Activated T-helper 1 cell treated with anti-CD3 and anti-CD28 coated beads, Interleukin-12 subunit alpha, Interleukin-12 subunit beta, Interleukin-2, Interleukin-4 antibody, amounts not matched to agents 30 ng/mL and 10 ng/mL and 1 ng/mL, durations not matched to agents 14 hours and 24 hours and 36 hours (primary cell): ENCODE results near the gene TNNI2. TPM values are rescaled to one million over a fixed set of nuclear protein-coding genes. Genes with fewer than 3 reads are reported as not detected.
"Not testable (repeated sequence)": the region's sequence is repeated elsewhere in the genome, so short reads cannot be mapped to it uniquely, and the experiment has no call there.

Source experiments
- DNase-seq: peaks from one replicate; pipeline ENCODE4 v3.0.0; 2021; ENCODE audit warnings: low spot score
- H3K27ac Mint-ChIP-seq: one replicate; pipeline ENCODE4 v1.8.0; 2021; ENCODE audit warnings: mild to moderate bottlenecking, mixed read lengths
- H3K27me3 Mint-ChIP-seq: one replicate; pipeline ENCODE4 v1.8.0; 2022; ENCODE audit warnings: mild to moderate bottlenecking, moderate library complexity, mixed read lengths; ENCODE audit not compliant: insufficient read depth
- H3K36me3 Mint-ChIP-seq: one replicate; pipeline ENCODE4 v1.8.0; 2021; ENCODE audit warnings: low read depth, mixed read lengths
- H3K4me1 Mint-ChIP-seq: one replicate; pipeline ENCODE4 v1.8.0; 2021; ENCODE audit warnings: low read depth, mixed read lengths
- H3K4me3 Mint-ChIP-seq: one replicate; pipeline ENCODE4 v1.8.0; 2021; ENCODE audit warnings: mild to moderate bottlenecking, moderate library complexity, mixed read lengths
- H3K9me3 Mint-ChIP-seq: one replicate; pipeline ENCODE4 v1.8.0; 2021; ENCODE audit warnings: mixed read lengths
- intact Hi-C: fragments of 100-400 bp; cut with micrococcal nuclease; formaldehyde crosslinking; loops from one replicate; pipeline ENCODE4 v1.15.1; 2024
- total RNA-seq: library from RNA; stranded (reverse); gene quantifications from 2 replicates; pipeline ENCODE4 v1.2.3, GENCODE V29; 2022

TNNI2 gene
- total RNA-seq, 1 donor from 2014 or later: not detected

GRCh38 chr11:1812801-1813200 lies 26.0 kb upstream of the TNNI2 start:
- Mint-ChIP-seq H3K4me3 (no peak overlapping the region), H3K27ac (no peak overlapping the region), H3K36me3 (no peaks in the 10 kb centered on the region), H3K9me3 (no peaks in the 10 kb centered on the region), H3K4me1 (no peaks in the 10 kb centered on the region), H3K27me3 (peaks cover 14% of the 10 kb centered on the region)
- DNase-seq: no peak
- intact Hi-C loops: no loop called here

GRCh38 chr11:1813356-1813755 lies 25.4 kb upstream of the TNNI2 start:
- DNase-seq, intact Hi-C loops, H3K9me3 Mint-ChIP-seq, H3K4me3 Mint-ChIP-seq, H3K4me1 Mint-ChIP-seq, H3K27ac Mint-ChIP-seq, H3K36me3 Mint-ChIP-seq: not testable (repeated sequence)
- H3K27me3 Mint-ChIP-seq: peaks cover 14% of the 10 kb centered on the region

GRCh38 chr11:1814691-1815090 lies 24.1 kb upstream of the TNNI2 start:
- no peaks in the 10 kb centered on the region for H3K4me1 Mint-ChIP-seq
- H3K36me3 Mint-ChIP-seq: no peaks in the 10 kb centered on the region
- no peaks in the 10 kb centered on the region for H3K9me3 Mint-ChIP-seq
- H3K27ac Mint-ChIP-seq: no peak overlapping the region
- H3K4me3 Mint-ChIP-seq: no peak overlapping the region
- H3K27me3 Mint-ChIP-seq: peaks cover 14% of the 10 kb centered on the region
- intact Hi-C loops: no loop called here
- no peak for DNase-seq

GRCh38 chr11:1815311-1815710 lies 23.5 kb upstream of the TNNI2 start:
- H3K4me3 Mint-ChIP-seq: no peak overlapping the region
- peaks cover 14% of the 10 kb centered on the region for H3K27me3 Mint-ChIP-seq
- H3K27ac Mint-ChIP-seq: no peak overlapping the region
- no peaks in the 10 kb centered on the region for H3K9me3 Mint-ChIP-seq
- DNase-seq: no peak
- no peaks in the 10 kb centered on the region for H3K4me1 Mint-ChIP-seq
- intact Hi-C loops: no loop called here
- H3K36me3 Mint-ChIP-seq: no peaks in the 10 kb centered on the region

GRCh38 chr11:1815751-1816150 lies 23.0 kb upstream of the TNNI2 start:
- intact Hi-C loops: no loop called here
- Mint-ChIP-seq H3K27me3 (peaks cover 13% of the 10 kb centered on the region), H3K36me3 (no peaks in the 10 kb centered on the region), H3K4me3 (no peak overlapping the region), H3K4me1 (no peaks in the 10 kb centered on the region), H3K9me3 (no peaks in the 10 kb centered on the region), H3K27ac (no peak overlapping the region)
- DNase-seq: no peak

GRCh38 chr11:1817000-1817399 lies 21.8 kb upstream of the TNNI2 start:
- no peaks in the 10 kb centered on the region for H3K36me3 Mint-ChIP-seq
- no peak overlapping the region for H3K4me3 Mint-ChIP-seq
- H3K9me3 Mint-ChIP-seq: no peaks in the 10 kb centered on the region
- H3K4me1 Mint-ChIP-seq: no peaks in the 10 kb centered on the region
- peaks cover 5% of the 10 kb centered on the region for H3K27me3 Mint-ChIP-seq
- DNase-seq: no peak
- no peak overlapping the region for H3K27ac Mint-ChIP-seq
- intact Hi-C loops: no loop called here

- H3K4me1 Mint-ChIP-seq: no peaks in the 10 kb centered on the region
- no peak overlapping the region for H3K4me3 Mint-ChIP-seq
- H3K27me3 Mint-ChIP-seq: peaks cover under 1% of the 10 kb centered on the region
- no peak for DNase-seq
- H3K27ac Mint-ChIP-seq: no peak overlapping the region
- H3K9me3 Mint-ChIP-seq: no peaks in the 10 kb centered on the region
- no peaks in the 10 kb centered on the region for H3K36me3 Mint-ChIP-seq
- intact Hi-C loops: no loop called here
These were observed 21.3 kb upstream of the TNNI2 start for GRCh38 chr11:1817511-1817910.

GRCh38 chr11:1819074-1819473 lies 19.7 kb upstream of the TNNI2 start:
- DNase-seq: no peak
- intact Hi-C loops: no loop called here
- Mint-ChIP-seq H3K9me3 (no peaks in the 10 kb centered on the region), H3K36me3 (no peaks in the 10 kb centered on the region), H3K27ac (no peak overlapping the region), H3K4me3 (no peak overlapping the region), H3K4me1 (no peaks in the 10 kb centered on the region), H3K27me3 (no peaks in the 10 kb centered on the region)

- Mint-ChIP-seq H3K4me1 (no peaks in the 10 kb centered on the region), H3K4me3 (no peak overlapping the region)
These were observed 18.1 kb upstream of the TNNI2 start for GRCh38 chr11:1820463-1821325.

GRCh38 chr11:1821562-1821961 lies 17.2 kb upstream of the TNNI2 start:
- Mint-ChIP-seq H3K9me3 (no peaks in the 10 kb centered on the region), H3K27me3 (no peaks in the 10 kb centered on the region), H3K4me1 (no peaks in the 10 kb centered on the region), H3K36me3 (no peaks in the 10 kb centered on the region), H3K27ac (no peak overlapping the region), H3K4me3 (no peak overlapping the region)
- intact Hi-C loops: no loop called here
- no peak for DNase-seq

More at GRCh38 chr11:1820463-1821325, 18.1 kb upstream of the TNNI2 start:
- no peak for DNase-seq
- H3K36me3 Mint-ChIP-seq: no peaks in the 10 kb centered on the region
- H3K9me3 Mint-ChIP-seq: no peaks in the 10 kb centered on the region
- no peaks in the 10 kb centered on the region for H3K27me3 Mint-ChIP-seq
- H3K27ac Mint-ChIP-seq: no peak overlapping the region
- intact Hi-C loops: no loop called here

GRCh38 chr11:1822648-1823375 lies 16.0 kb upstream of the TNNI2 start:
- H3K27ac Mint-ChIP-seq: no peak overlapping the region
- H3K27me3 Mint-ChIP-seq: no peaks in the 10 kb centered on the region
- intact Hi-C loops: no loop called here
- H3K9me3 Mint-ChIP-seq: no peaks in the 10 kb centered on the region
- DNase-seq: no peak
- no peaks in the 10 kb centered on the region for H3K36me3 Mint-ChIP-seq
- H3K4me3 Mint-ChIP-seq: no peak overlapping the region
- no peaks in the 10 kb centered on the region for H3K4me1 Mint-ChIP-seq

GRCh38 chr11:1823376-1824220 lies 15.2 kb upstream of the TNNI2 start:
- no peaks in the 10 kb centered on the region for H3K4me1 Mint-ChIP-seq

More at GRCh38 chr11:1823376-1824220, 15.2 kb upstream of the TNNI2 start:
- intact Hi-C loops: no loop called here
- H3K9me3 Mint-ChIP-seq: no peaks in the 10 kb centered on the region
- no peak overlapping the region for H3K4me3 Mint-ChIP-seq
- no peak for DNase-seq
- H3K36me3 Mint-ChIP-seq: no peaks in the 10 kb centered on the region
- H3K27ac Mint-ChIP-seq: no peak overlapping the region
- H3K27me3 Mint-ChIP-seq: no peaks in the 10 kb centered on the region
